Embryonic facial prominence (tissue), 1 donor: ENCODE data around the gene OTOP2.

Source experiments
- DNase-seq: peaks from one replicate; pipeline ENCODE4 v3.0.0-alpha.2; 2016; ENCODE audit errors: extremely low spot score

Gene OTOP2, protein sequence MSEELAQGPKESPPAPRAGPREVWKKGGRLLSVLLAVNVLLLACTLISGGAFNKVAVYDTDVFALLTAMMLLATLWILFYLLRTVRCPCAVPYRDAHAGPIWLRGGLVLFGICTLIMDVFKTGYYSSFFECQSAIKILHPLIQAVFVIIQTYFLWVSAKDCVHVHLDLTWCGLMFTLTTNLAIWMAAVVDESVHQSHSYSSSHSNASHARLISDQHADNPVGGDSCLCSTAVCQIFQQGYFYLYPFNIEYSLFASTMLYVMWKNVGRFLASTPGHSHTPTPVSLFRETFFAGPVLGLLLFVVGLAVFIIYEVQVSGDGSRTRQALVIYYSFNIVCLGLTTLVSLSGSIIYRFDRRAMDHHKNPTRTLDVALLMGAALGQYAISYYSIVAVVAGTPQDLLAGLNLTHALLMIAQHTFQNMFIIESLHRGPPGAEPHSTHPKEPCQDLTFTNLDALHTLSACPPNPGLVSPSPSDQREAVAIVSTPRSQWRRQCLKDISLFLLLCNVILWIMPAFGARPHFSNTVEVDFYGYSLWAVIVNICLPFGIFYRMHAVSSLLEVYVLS

DNA sequence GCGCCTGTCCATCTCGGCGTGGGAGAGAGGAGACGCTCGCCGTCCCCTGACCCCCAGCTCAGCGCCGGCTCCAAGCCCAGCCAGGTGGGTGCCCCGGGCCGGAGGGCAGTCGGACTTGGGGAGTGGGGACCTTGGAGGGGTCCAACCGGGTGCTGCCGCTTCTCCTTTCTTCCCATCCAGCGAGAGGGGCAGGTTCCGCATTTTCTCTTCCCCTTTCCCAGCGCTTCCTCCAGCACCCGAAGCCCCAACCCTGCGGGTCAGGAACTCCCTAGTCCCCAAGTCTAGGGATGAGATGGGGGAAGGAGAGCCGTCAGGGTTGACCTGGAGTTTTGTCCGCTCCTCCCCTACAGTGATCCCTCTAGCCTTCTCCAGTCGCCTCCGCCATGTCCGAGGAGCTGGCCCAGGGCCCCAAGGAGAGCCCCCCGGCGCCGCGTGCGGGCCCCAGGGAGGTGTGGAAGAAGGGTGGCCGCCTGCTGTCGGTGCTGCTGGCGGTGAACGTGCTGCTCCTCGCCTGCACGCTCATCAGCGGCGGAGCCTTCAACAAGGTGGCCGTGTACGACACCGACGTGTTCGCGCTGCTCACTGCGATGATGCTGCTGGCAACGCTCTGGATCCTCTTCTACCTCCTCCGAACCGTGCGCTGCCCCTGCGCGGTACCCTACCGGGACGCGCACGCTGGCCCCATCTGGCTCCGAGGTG, at the start of gene OTOP2:
OTOP2 (plus strand) TSS at position 24 of the 699 bp plus-strand sequence; CDS start at position 384, 360 bp downstream.
- DNase-seq, result no peak

DNA sequence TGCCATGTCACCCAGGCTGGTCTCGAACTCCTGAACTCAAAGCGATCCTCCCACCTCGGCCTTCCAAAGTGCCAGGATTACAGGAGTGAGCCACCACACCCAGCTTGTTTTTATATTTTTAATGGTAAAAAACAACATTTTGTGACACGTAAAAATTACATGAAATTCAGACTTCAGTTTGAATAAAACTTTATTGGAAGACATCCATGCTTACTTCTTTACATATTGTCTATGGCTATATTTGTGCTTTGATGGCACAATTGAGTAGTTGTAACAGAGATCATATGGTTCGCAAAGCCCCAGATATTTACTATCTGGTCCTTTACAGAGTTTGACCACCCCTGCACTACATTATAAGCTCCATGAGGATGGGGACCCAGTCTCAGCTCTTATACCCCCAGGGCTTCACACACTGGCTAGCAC, 49.4 kb upstream of the OTOP2 start:
- DNase-seq, result no peak

DNA sequence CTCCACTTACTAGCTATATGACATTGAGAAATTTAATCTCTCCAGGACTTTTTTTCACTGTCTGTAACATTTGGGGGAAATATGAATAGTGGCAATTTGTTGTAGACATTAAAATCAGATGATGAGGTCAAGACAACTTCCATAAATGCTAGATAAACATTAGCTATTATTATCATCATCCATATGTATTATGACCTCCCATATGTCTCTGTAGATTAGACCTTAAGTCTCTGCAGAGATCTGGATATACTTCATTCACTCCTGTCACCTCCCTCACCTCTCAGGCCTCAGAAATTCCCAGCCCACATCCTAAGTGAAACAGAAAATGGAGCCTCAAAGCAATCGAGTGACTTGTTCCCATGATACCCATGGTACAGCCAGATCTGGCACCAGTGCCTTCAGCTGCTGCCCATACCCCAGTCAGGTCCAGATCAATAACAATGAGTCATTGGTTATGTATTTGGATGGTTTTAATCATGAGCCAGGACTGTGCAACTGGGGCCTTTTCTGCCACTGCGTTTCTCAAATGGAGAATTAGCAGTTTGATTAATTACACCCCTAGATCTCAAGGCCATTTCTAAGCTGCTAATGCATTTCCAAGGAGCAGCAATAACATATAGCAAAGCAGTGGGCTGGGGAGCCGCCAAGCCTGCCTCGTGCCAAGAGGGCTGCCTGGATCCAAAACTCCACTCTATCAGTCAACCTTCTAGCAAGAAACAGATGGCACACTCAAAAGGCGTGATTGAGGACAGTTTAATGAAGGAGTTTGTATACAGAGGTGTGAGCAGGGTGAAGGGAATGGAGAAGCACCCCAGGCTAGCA, 48.7 kb upstream of the OTOP2 start:
- DNase-seq, result no peak

DNA sequence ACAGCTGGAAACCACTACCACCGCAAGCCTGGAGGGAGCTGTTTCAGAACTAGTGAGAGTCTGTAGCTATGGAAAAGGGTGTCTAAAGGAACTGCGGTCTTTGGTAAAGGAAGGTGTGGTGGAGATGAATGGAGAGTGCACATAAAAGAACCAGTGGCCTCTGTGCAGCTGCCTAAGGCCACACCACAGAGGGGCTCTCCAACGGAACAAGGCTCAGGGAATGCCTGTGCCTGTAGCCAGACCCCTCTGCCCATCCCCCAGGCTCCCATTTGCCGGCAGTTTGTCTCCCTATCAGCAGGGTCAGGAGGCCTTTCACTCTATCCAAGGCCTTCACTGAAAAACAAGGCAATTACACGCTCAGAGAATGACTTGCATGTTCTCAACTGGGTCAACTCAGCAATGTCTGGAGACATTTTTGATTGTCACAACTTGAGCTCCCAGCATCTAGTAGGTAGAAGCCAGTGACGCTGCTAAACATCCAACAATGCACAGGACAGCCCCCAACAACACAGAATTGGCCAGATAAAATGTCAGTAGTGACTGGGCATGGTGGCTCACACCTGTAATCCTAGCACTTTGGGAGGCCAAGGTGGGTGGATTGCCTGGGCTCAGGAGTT, 48.0 kb upstream of the OTOP2 start:
- DNase-seq, result no peak

DNA sequence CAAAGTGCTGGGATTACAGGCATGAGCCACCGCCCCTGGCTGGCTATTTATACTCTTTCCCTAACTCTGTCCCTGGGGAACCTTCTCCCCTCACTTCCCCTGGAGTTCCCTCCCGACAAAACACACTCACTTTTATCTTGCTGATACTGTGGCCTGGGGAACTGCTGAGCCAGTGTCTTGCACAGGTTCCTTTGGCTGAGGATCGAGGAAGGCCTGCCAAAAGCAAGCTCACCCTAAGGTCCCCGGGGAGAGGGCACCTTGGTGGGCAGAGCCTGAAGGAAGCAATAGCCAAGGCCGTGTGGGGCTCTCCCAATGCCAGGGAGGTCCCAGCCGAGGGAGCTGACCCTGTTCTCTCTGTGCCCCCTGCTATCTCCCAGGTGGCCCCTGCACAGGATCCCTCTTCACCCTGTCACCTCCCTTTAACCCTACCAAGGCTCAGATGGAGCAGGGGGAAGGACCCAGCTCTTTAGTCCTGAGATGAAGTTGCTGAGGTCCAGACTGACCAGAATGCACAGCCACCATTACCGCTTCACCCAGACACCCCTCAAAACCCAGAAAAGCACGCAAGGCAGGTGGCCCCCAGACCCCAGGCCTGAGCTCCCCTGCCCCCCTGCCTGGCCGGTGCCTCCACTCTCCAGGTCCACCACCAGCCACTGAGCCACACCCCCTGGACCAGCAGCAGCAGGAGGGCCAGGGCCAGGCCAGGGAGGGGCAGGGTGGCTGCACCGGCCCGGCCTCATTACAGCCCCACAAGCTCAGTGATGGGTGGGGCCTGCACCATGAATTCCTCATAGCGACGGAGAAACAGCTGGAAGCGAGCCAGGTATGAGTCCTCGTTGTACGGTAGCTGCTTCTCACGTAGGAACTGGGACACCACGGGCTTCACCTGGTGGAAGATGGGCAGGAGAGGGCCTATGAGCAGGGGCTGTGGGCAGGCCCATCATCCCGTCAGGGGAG, 46.2 kb upstream of the OTOP2 start:
- no peak for DNase-seq

DNA sequence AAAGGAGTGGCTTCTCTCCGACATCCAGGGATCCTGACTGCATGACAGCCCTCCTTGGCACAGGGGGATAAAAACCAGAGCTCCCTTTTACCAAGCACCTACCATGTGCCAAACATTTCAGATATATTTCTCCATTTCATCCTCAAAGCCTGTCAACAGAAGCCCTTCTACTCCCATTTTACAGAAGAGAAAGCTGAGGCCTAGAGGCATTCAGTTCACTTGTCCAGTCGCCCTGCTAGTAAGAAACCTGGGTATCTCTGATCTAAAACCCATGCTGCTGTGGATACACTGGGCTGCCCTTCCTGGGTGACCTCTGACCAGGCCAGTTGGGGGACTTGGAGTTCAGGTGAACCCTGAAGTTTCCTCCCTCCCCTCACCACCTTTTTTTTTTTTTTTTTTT, 45.4 kb upstream of the OTOP2 start:
- DNase-seq, result no peak

DNA sequence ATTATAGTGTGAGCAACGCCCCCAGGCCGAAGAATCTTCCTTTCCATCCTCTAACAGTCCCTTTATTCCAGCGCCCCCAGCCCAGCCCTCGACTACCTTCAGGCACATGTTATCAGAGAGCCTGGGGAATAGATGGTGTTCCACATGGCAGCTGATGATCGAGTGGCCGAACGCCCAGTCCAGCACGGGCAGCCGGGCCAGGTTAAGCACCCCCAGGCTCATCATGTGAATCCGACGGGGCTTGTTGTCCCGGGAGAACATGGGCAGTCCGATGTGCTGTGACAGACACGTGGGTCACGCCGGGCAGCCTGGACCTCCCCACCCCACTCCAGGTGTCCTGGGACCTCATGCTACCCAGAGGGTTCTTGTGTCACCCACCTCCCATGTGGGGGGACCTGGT, 44.8 kb upstream of the OTOP2 start:
- DNase-seq, result no peak

DNA sequence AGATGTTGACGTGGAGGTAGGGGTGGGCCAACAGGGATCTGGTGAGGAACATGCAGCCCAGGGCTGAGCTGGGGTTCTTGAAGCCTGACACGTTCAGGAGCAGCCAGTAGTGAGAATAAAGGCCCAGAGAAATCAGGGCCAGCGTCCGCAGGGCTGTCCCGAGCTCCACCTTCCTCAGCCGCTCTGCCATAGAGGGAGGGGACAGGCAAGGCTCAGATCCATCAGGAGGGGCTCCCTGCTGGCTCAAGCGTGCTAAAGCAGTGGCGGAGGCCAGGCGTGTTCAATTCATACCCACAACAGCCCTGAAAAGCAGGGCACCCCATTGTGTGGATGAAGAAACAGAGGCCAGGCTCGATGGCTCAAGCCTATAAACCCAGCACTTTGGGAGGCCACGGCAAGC, 43.0 kb upstream of the OTOP2 start:
- DNase-seq, result no peak

DNA sequence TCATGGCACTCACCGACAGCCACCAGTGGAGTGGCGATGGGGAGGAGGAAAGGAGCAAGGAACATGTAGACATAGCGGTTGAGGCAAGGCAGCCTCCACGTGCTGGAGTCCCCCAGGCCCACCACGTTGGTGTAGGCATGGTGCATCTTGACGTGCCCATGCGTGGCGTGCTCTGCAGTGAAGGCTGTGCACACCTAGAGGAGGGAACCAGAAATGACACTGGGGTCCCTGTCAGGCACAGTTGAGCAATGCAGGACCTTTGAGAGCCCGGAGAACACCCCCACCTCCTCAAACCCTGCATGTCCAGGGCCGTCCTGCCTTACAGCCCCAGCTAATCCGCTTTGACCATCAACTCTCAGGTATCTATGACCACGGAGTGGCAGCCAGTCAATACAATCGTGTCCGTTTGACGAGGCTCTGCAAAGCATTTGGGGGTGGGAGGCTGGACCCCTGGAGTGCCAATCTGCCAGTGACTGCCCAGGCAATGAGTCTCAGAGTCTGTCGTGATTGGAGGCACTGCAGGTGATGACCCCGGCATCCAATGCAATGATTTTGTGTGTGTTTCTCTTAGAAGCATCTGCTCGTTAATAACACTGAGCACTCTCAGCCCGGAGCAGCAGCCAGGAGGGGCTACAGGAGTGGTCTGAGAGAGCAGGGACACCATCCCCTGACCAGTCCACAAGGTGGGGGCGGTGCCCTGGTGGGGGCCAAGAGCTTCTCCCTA, 41.4 kb upstream of the OTOP2 start:
- no peak for DNase-seq

DNA sequence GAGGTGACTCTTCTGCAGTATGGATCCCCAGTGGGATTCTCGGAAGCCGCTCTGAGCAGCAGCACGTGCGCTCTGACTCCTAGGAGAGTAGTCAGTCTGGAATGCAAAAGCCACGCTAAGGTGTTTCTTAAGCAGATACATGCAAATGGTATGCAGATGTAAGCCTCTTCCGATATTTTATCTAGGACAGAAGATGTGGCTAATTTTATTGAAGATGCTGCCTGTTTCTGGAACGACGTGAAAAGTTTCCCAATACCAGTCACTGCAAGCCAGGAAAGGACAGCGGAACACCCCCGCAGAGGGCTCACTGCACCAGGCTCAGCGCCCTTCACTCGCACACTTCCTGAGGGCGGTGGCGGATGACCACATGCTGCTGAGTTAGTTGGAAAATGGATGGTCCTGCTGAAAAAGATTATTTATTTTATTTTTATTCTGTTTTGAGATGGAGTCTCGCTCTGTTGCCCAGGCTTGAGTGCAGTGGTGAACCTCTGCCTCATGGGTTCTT, 40.8 kb upstream of the OTOP2 start:
- DNase-seq, result no peak

DNA sequence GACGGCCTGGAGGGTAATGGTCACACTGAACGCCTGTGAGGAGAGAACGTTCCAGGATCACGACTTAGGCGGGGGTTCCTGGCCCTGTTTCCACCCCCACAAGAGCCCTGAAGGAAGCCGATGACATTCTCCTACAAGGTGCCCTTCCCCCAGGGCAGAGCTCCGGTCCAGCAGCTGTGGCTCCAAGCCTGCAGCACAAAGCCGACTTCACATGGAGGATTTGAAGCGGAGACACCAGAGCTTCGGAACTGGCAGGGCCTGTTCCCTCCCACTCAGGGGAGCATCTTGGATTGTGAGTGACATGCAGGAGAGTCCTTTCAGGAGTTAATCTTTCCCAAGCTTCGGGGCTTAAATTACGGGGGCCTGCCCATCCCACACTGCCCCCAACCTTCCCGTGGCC, 35.6 kb upstream of the OTOP2 start:
- no peak for DNase-seq

DNA sequence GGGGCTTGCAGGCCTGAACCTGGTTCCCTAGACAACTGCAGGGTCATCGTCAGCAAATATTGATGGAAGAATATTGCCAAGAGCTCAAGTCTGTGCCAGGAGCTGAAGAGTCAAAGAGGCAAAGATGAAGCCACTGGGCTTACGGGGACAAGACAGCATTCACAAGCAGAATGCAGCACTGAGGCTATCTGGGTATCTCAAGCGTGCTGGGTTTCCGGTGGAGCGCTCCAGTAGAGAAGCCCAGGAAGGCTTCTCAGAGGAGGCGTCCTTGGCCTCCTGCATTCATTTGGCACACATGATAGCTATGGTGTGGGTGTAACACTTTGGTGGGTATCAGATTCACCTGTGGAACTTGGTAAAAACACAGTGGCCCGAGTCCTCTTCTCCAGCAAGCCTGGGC, 33.5 kb upstream of the OTOP2 start:
- no peak for DNase-seq

DNA sequence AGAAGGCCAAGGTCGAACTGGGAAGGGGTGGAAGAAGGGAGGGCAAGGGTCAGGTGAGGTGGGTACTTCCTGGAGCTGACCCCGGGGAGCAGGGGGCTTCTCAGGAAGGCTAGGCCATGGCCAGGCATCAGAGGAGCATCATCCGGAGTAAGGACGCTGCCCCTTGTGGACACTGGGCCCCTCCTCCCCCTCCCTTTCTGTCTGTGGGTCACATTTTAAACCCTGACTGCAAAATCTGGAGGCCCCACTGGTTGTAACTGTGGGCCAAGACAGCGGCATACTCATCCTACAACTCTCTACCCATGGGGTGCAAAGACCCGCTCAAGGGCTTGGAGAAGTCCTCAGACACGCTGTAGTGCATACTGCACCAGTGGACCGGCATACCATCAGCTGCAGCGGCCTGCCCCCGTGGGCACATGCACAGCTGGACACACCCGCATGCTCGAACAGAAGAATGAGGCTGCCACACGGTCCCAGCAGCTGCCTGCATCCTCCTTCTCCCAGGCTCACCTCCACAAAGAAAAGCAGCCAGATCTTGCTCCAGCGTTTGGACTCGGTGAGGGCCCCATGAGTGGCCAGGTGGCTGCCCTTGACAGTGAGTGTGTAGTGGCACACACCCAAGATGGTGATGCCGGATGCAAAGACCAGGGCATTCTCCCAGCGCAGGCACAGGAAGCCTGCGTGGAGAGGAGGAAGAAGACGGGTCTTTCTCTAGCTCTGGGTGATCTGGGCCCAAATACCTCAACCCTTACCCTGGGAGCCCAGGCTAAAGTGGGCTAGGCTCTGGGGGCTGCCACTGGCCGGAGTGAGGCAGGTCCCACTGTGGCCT, 31.8 kb upstream of the OTOP2 start:
- DNase-seq, result no peak

DNA sequence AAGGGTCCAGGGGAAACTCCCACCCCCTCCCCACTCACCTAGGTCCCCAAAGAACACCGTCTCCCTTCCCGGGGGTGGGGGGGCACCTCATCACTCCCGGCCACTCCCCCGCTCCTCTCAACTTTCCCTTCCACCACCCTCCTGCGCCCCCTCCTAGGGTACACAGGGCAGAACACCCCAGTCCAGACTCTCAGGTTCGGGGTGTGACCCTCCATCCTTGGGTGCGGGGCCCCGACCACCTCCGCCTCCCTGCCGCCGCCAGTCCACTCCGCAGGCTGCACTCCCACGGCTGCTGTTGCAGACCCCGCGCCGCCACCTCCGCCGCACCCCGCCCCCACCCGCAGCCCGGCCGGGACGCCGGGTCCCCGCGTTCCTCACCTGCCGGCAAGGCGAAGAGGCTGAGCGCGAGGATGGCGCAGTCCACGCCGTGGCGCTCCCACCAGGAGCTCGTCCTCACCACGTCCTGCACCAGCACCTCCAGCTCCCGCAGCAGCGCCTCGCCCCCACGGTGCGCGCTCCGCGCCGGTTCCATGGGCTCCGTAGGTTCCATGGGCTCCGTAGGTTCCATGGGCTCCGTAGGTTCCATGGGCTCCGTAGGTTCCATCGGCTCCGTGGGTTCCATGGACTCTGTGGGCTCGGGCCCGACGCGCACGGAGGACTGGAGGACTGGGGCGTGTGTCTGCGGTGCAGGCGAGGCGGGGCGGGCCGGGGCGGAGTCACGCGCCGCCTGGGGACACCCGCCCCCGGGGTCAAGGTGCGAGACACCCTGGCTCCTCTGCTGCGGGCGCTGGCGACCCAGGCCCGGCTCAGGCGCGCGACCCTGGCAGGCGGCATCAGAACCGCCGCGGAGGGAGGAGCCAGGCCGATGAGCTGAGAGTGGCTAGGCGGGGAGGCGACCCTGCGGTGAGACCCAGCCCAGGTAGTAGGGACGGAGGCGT, 30.8 kb upstream of the OTOP2 start, which contains the start of gene FADS6:
FADS6 (minus strand) TSS at position 660 of the 938 bp plus-strand sequence; CDS start at position 622, 38 bp downstream.
- no peak for DNase-seq

DNA sequence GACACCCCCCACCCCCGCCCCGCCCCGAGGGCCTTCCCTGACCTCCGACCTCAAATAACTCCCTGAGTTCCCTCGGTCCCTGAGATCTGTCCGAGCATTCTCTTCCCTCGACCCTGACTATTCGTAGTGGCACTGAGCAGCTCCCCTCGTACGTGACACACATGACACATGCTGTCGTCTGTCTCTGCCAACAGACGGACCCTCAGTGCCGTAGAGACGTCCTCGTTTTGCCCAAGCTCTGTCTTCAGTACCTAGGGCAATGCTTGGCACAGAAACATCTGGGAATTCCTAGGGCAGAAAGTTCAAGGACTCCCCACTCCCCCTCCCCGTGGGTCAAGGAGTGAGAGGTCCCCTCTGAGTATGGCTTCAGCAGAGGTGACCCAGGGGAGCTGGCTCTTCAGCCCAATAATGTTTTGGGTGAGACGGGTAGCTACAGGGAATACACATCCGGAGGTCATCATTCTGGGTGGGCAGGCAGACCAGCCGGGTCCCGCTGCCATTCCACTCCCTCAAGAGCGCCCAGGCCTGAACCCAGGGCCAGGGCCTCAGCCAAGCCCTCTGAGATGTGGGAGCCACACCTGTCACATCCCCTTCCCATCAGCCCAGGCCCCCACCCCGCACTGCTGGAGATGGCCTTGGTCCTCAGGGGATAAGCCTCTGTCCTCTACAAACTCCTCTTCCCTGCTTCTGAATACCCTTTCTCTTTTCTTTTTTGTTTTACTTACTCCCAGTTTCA, 30.0 kb upstream of the OTOP2 start:
- DNase-seq, result no peak

DNA sequence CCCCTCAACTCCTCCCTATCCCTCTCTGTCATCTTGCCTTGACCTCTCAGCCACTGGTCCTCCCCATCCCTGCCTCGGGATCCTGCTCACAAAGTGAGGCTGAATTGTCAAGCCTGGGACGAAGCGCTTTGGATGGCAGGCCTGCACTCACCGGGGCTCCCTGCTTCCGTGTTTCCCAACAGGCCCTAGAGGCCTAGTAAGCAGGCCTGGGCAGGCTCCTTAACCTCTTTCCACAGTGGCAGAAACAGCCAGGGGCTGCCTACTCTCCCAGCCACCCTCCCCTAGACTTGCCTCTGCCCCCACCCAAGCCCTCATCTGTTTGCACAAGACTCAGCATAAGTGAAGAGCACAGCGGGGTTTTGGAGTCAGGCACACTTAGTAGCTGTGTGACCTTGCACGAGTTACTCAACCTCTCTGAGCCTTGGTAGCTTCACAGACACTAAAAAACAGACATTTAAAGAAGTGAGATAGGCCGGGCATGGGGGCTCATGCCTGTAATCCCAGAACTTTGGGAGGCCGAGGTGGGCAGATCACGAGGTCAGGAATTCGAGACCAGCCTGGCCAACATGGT, 25.6 kb upstream of the OTOP2 start:
- DNase-seq, result no peak
